Kidney (tissue), 14 donors: ENCODE measurements around the gene COL5A3. TPM values are rescaled to one million over a fixed set of nuclear protein-coding genes. Genes with fewer than 3 reads are reported as not detected.

Experiments used
- DNase-seq, 5 donors: peaks; one replicate each; pipeline ENCODE4 v3.0.0-alpha.2; 2013 to 2020
- FAIRE-seq: peaks from 2 replicates; lab custom pipeline; 2012; peaks lifted over from hg19 to GRCh38; lab: Jason Lieb, UNC
- H3K27ac ChIP-seq, 2 donors: one replicate each; pipeline ENCODE4 v1.7.0; 2013; ENCODE audit warnings: low read depth in 2 of 2, low read length in 2 of 2, inconsistent platforms in 1 of 2
- H3K27me3 ChIP-seq: one replicate; pipeline ENCODE4 v1.7.1; 2013; ENCODE audit warnings: low read length, inconsistent platforms; ENCODE audit not compliant: control insufficient read depth, insufficient read depth
- H3K36me3 ChIP-seq, 3 donors: one replicate each; pipeline versions ENCODE4 v1.7.0 to v1.7.1; 2013; ENCODE audit warnings: low read length in 3 of 3, control low read depth in 1 of 3, inconsistent platforms in 1 of 3; ENCODE audit not compliant: insufficient read depth in 3 of 3, control insufficient read depth in 2 of 3
- H3K4me1 ChIP-seq, 3 donors: one replicate each; pipeline versions ENCODE4 v1.7.0 to v1.7.1; 2013; ENCODE audit warnings: low read length in 3 of 3, inconsistent platforms in 1 of 3, low read depth in 1 of 3; ENCODE audit not compliant: control insufficient read depth in 2 of 3, insufficient read depth in 2 of 3
- H3K4me3 ChIP-seq, 3 donors: one replicate each; pipeline versions ENCODE4 v1.7.0 to v1.8.1; 2013; ENCODE audit warnings: low read length in 3 of 3, control low read depth in 1 of 3, inconsistent platforms in 1 of 3
- H3K9ac ChIP-seq, 3 donors: one replicate each; pipeline versions ENCODE4 v1.7.0 to v1.7.1; 2013; ENCODE audit warnings: low read length in 3 of 3, control low read depth in 1 of 3, inconsistent platforms in 1 of 3
- H3K9me3 ChIP-seq, 3 donors: one replicate each; pipeline versions ENCODE4 v1.7.0 to v1.7.1; 2013; ENCODE audit warnings: low read length in 3 of 3, control low read depth in 1 of 3, inconsistent platforms in 1 of 3; ENCODE audit not compliant: control insufficient read depth in 2 of 3, insufficient read depth in 1 of 3
- CTCF ChIP-seq: IDR thresholded peaks from 3 replicates; pipeline ENCODE4 v1.5.1; 2012; ENCODE audit warnings: mild to moderate bottlenecking, moderate library complexity, borderline replicate concordance; ENCODE audit not compliant: insufficient read depth; ENCODE audit errors: extremely low read depth
- intact Hi-C: fragments of 100-400 bp; cut with DNase I; formaldehyde crosslinking; loops from one replicate; pipeline ENCODE4 v1.11.1; 2022
- polyA plus RNA-seq: library from polyadenylated mRNA; stranded (reverse); fragments of 350-450 nt; fragmentation: Illumina TruSeq; extraction: RNeasy Lipid Tissue Mini Kit (QIAGEN cat#74804); gene quantifications from one replicate; pipeline ENCODE4 v1.2.3, GENCODE V29; 2014; ENCODE audit warnings: low read depth, low replicate concordance; ENCODE audit not compliant: insufficient read depth
- total RNA-seq: library from RNA; stranded (reverse); fragmentation: NEBNext Ultra II Directional; extraction: Animal tissue kit (Norgen Biotek cat#: 25700); gene quantifications from one replicate; pipeline ENCODE4 v1.2.1, GENCODE V29; 2021
- donor health status: control.
- donor health status: control.
- donor health status: control.
- donor health status: control.
- donor health status: control.
- donor health status: DM: yes; HTN: yes; CAD: no.
- donor health status: Normal renal cell carcinoma (clear cell type).

The COL5A3 gene
- total and polyA plus RNA-seq, 2 donors from 2014 or later, result 0.97 to 5.1 TPM

GRCh38 chr19:9971166-9971897 is 39.0 kb downstream of the COL5A3 start:
- no peak for FAIRE-seq
- H3K36me3 ChIP-seq, result no peaks in the 10 kb centered on the region

GRCh38 chr19:9970481-9970880 is 39.8 kb downstream of the COL5A3 start:
- H3K4me1 ChIP-seq, result no peaks in the 10 kb centered on the region
- DNase-seq (no peak), FAIRE-seq (no peak)
- no peak overlapping the region for H3K27ac ChIP-seq
- TF ChIP-seq CTCF, result no peak
- H3K9ac ChIP-seq, result no peak overlapping the region
- intact Hi-C loops, result no loop called here
- peaks cover 11% of the 10 kb centered on the region for H3K27me3 ChIP-seq
- H3K9me3 ChIP-seq, result no peaks in the 10 kb centered on the region
- H3K36me3 ChIP-seq, result no peaks in the 10 kb centered on the region
- no peak overlapping the region for H3K4me3 ChIP-seq

More at GRCh38 chr19:9971166-9971897, 39.0 kb downstream of the COL5A3 start:
- no peak for DNase-seq
- intact Hi-C loops, result no loop called here
- Histone ChIP-seq H3K4me3 (no peak overlapping the region), H3K9ac (no peak overlapping the region), H3K4me1 (no peaks in the 10 kb centered on the region), H3K9me3 (no peaks in the 10 kb centered on the region), H3K27me3 (peaks cover 10% of the 10 kb centered on the region), H3K27ac (no peak overlapping the region)
- TF ChIP-seq CTCF, result no peak

GRCh38 chr19:9969688-9969975 is 40.7 kb downstream of the COL5A3 start:
- DNase-seq (no peak), FAIRE-seq (no peak)
- intact Hi-C loops, result no loop called here
- no peak overlapping the region for H3K4me3 ChIP-seq
- H3K4me1 ChIP-seq, result no peaks in the 10 kb centered on the region
- no peaks in the 10 kb centered on the region for H3K9me3 ChIP-seq
- no peaks in the 10 kb centered on the region for H3K36me3 ChIP-seq
- no peak overlapping the region for H3K9ac ChIP-seq
- no peak for TF ChIP-seq CTCF
- peaks cover 11% of the 10 kb centered on the region for H3K27me3 ChIP-seq
- H3K27ac ChIP-seq, result no peak overlapping the region
